NT2/D1 (cell line): ENCODE measurements around the gene VEZF1.

Experiments used
- DNase-seq: peaks from one replicate; pipeline ENCODE4 v3.0.0-alpha.2; 2011; ENCODE audit warnings: low read depth, low spot score
- H3K27me3 ChIP-seq: 2 replicates; pipeline ENCODE4 v1.6.0; 2011; ENCODE audit warnings: mild to moderate bottlenecking; ENCODE audit not compliant: insufficient read length, insufficient read depth
- H3K36me3 ChIP-seq: 2 replicates; pipeline ENCODE4 v1.6.1; 2011; ENCODE audit warnings: mild to moderate bottlenecking, low read length, mixed read lengths; ENCODE audit not compliant: insufficient read depth, insufficient read length
- H3K4me1 ChIP-seq: 2 replicates; pipeline ENCODE4 v1.5.1; 2011; ENCODE audit not compliant: insufficient read depth, insufficient read length
- H3K4me3 ChIP-seq: 2 replicates; pipeline ENCODE4 v1.5.1; 2011; ENCODE audit warnings: low read depth; ENCODE audit not compliant: insufficient read length
- H3K9ac ChIP-seq: 2 replicates; pipeline ENCODE4 v1.6.0; 2011; ENCODE audit warnings: low read depth; ENCODE audit not compliant: insufficient read length
- H3K9me3 ChIP-seq: 2 replicates; pipeline ENCODE4 v1.5.1; 2011; ENCODE audit warnings: mild to moderate bottlenecking, low read length; ENCODE audit not compliant: insufficient read depth
- SUZ12 ChIP-seq: IDR thresholded peaks from 2 replicates; pipeline ENCODE4 v1.6.1; 2011; ENCODE audit not compliant: insufficient read length, insufficient read depth; ENCODE audit errors: extremely low read depth
- YY1 ChIP-seq: IDR thresholded peaks from 2 replicates; pipeline ENCODE4 v1.6.1; 2011; ENCODE audit not compliant: insufficient read length, insufficient read depth
- ZNF274 ChIP-seq: IDR thresholded peaks from 2 replicates; pipeline ENCODE4 v1.6.1; 2011; ENCODE audit warnings: mild to moderate bottlenecking, low read depth, low read length

The VEZF1 gene

DNA sequence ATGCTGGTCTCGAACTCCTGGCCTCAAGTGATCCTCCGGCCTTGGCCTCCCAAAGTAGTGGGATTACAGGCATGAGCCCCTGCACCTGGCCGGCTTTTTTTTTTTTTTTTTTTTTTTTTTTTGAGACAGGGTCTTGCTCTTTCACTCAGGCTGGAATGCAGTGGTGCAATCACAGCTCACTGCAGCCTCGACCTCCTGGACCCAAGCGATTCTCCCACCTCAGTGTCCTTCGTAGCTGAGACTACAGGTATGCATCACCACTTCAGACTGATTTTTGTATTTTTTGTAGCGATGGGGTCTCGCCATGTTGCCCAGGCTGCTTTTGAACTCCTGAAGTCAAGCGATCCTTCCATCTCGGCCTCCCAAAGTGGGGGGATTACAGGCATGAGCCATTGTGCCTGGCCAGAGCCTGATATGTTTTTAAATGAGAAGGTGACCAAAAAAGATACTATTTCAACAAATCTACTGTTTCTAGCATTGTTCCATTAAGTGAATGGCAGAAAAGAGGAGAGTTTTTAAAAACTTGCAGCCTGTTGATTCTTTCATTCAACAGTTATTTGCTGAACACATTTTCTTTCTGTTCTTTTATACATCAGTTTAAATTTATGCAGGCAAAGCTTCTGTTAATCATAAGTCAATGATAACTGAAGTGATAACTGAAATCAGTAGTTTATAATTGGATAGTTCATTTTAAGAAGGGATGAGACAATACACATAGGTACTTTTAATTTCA is 22.2 kb upstream of the VEZF1 start:
- Histone ChIP-seq H3K9me3 (no peaks in the 10 kb centered on the region), H3K27me3 (no peaks in the 10 kb centered on the region), H3K4me3 (no peak overlapping the region), H3K36me3 (peaks cover 16% of the 10 kb centered on the region), H3K4me1 (no peaks in the 10 kb centered on the region), H3K9ac (no peak overlapping the region)
- DNase-seq: no peak
- TF ChIP-seq YY1: no peak
- TF ChIP-seq ZNF274: no peak
- TF ChIP-seq SUZ12: no peak

DNA sequence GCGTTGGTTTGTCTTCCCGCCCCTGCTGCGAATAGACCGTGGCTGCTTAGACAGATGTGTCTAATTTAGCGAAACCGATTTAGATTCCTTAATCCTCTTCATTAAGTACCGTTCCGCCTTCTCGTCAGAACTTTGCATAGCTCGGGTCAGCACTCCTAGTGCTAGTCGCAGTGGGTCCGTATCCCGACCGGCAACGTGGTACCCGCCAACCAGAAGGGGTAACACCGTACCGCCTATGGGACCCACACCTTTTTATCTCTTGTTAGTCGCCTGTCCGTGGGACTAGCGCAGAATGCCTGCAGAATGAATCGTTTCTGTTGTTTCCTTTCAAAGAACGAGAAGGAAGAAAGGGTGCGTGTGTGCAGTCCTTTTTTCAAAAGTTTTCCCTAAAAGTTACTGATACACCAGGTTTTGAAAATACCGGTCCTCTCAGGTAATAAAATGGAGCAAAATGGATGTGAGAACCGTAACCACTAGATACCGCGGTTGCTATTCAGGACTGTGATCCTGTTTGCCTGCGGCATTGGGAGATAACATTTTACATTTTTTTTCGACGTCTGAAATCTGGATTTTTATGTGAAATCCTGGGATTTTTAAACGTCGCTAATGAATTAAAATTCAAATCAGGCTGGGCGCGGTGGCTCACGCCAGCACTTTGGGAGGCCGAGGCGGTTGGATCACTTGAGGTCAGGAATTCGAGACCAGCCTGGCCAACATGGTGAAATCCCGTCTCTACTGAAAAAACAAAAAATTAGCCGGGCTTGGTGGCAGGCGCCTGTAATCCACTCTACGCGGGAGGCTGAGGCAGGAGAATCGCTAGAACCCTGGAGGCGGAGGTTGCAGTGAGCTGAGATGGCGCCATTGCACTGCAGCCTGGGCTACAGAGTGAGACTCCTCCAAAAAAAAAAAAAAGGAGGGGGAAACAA is 20.0 kb upstream of the VEZF1 start:
- peak overlapping the region; percentile 99 for H3K4me3 ChIP-seq
- DNase-seq: no peak
- H3K9ac ChIP-seq: peak overlapping the region; percentile 99
- H3K36me3 ChIP-seq: peaks cover 37% of the 10 kb centered on the region
- TF ChIP-seq SUZ12: no peak
- no peak for TF ChIP-seq ZNF274
- no peak for TF ChIP-seq YY1
- H3K4me1 ChIP-seq: no peaks in the 10 kb centered on the region
- no peaks in the 10 kb centered on the region for H3K27me3 ChIP-seq
- H3K9me3 ChIP-seq: no peaks in the 10 kb centered on the region

DNA sequence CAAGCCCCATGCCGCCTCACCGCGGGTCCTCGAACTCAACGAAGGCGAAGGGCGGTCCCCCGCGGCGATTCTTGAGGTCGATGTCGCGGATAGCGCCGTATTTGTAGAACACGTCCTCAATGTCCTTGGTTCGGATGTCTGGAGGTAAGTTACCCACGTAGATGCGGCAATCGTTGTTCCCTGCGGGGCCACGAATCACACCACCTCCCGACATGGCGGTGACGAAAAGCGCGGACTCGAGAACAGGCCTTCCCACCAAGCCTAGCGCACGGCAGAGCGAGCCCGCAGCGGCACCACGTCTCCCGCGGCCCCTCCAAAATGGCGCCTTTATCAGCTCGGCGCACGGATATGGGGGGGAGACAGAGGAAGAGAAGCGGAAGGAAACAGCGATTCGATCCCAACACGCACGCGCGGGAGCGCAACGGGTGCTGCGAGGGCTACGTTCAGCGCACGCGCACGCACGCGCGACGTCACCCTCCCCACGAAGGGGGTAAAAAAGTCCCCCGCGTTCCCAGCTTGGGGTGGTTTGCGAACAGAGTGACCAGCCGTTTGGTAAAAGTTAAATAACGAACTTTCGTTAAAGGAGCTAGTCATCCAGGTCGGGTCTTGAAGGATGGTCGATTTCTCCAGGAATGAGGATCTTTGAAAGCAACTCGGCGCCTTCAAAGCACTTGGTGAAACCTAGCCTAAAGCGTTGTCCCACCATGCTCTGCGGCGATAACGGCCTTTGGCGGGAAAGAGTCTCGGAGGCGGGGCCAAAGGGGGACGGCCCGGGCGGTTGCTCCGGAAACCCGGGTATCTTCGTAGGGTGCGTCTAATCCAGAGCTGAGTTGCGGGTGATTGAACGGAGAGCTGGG is 19.1 kb upstream of the VEZF1 start, which contains the start of gene SRSF1:
TSS of gene SRSF1 (minus strand) at position 323 of the 857 bp plus-strand sequence. CDS start at position 214, 109 bp downstream.
- Histone ChIP-seq H3K27me3 (no peaks in the 10 kb centered on the region), H3K4me1 (no peaks in the 10 kb centered on the region), H3K9ac (peak within 1 kb of the TSS; percentile 99), H3K36me3 (peaks cover 46% of the 10 kb centered on the region), H3K4me3 (peak within 1 kb of the TSS; percentile 99), H3K9me3 (no peaks in the 10 kb centered on the region)
- TF ChIP-seq ZNF274: no peak
- TF ChIP-seq YY1: peak; percentile 88
- peak; percentile 92 for DNase-seq

DNA sequence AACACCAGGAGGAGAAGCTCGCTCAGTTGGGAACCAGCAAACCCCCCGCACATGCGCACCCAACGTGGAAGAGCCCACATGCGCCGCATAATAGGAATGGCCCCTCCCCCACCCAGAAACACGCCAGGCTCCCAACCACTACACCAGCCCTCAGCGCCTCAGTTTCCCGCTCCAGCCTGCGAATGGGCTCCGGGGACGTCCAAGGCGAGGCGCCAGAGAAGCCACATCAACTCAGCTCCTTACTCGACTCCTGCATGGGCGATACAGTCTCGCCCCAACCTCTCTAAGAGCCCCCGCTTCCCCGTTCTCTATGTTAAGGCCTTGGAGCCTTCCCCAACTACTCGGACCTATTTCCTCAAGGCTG is 18.5 kb upstream of the VEZF1 start:
- no peak for DNase-seq

DNA sequence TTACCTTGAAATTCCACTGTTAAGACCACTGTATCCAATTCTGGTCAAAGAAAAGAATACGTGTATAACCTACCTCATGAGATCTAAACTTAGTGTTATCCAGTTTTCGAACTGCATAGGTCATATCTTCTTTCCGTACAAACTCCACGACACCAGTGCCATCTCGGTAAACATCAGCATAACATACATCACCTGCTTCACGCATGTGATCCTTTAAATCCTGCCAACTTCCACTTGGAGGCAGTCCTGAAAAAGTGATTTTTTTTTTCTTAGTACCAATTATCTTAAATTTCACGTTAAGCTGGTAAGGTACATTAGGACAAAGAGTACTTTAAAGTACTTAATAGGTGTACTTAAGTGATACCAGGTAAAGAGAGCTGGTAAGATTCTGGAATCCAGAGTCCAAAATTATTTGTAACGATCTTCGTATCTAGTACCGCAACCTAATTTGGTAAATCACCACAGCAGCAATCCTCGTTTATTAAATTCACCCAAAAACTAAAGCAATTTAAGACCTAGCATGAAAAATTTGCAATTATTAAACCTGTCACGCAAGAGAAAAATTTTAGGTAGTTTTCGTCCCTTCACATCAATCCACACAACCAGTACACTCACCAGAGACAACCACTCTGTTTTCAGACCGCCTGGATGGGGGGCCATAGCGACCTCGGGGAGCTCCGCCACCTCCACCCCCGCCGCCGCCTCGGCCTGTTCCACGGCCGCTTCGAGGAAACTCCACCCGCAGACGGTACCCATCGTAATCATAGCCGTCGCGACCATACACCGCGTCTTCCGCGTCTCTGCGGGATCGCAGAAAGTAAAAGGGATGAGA is 17.9 kb upstream of the VEZF1 start:
- TF ChIP-seq SUZ12 (no peak), YY1 (no peak), ZNF274 (no peak)
- Histone ChIP-seq H3K9me3 (no peaks in the 10 kb centered on the region), H3K4me1 (no peaks in the 10 kb centered on the region), H3K36me3 (peaks cover 55% of the 10 kb centered on the region), H3K9ac (peak overlapping the region; percentile 99), H3K27me3 (no peaks in the 10 kb centered on the region), H3K4me3 (peak overlapping the region; percentile 99)
- DNase-seq: no peak

More for the DNA sequence above, 18.5 kb upstream of the VEZF1 start:
- Histone ChIP-seq H3K36me3 (peaks cover 52% of the 10 kb centered on the region), H3K9ac (peak overlapping the region; percentile 99), H3K4me1 (no peaks in the 10 kb centered on the region), H3K4me3 (peak overlapping the region; percentile 99), H3K27me3 (no peaks in the 10 kb centered on the region), H3K9me3 (no peaks in the 10 kb centered on the region)
- no peak for TF ChIP-seq ZNF274
- no peak for TF ChIP-seq SUZ12
- no peak for TF ChIP-seq YY1

DNA sequence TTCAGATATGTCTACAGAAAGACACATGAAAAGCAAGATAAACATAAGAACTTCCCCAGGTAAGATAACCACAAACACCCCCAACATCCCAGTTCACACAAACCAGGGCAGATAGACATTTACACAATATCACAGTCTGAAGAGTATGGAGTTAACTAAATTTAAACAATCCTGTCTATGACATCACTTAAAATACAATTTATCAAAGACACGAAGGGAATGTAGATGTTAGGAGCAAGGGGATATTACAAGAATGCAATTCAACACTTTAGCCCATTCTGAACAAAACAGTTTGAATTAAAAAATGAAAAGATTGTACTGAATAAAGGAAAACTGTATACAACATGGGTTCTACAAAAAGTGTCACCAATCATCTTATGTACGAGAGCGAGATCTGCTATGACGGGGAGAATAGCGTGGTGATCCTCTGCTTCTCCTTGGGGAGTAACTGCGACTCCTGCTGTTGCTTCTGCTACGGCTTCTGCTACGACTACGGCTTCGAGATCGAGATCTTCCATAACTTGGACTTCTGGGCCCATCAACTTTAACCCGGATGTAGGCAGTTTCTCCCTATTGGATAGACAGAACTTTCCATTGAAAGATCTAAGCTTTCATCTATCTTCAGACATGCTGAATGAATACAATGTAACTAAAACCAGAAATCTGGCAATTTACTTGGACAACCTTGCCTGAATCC is 17.1 kb upstream of the VEZF1 start:
- peaks cover 62% of the 10 kb centered on the region for H3K36me3 ChIP-seq
- DNase-seq: no peak
- H3K9ac ChIP-seq: peak overlapping the region; percentile 99
- no peaks in the 10 kb centered on the region for H3K27me3 ChIP-seq
- no peak for TF ChIP-seq ZNF274
- no peak for TF ChIP-seq SUZ12
- no peak for TF ChIP-seq YY1
- H3K4me1 ChIP-seq: no peaks in the 10 kb centered on the region
- peak overlapping the region; percentile 99 for H3K4me3 ChIP-seq
- H3K9me3 ChIP-seq: no peaks in the 10 kb centered on the region
